T-cell (primary cell): ENCODE results near the gene BCL2A1. TPM values are rescaled to one million over a fixed set of nuclear protein-coding genes. Genes with fewer than 3 reads are reported as not detected.
A peak's percentile ranks its signal among the peaks of the same experiment; 100 is the strongest.
"Not testable (repeated sequence)": the region's sequence is repeated elsewhere in the genome, so short reads cannot be mapped to it uniquely, and the experiment has no call there.

Experiments used
- ATAC-seq, 4 experiments: fragments of 200-7000 bp in 3 of 4; fragments of 150-1000 bp in 1 of 4; cut with Tn5 transposase; replicated peaks in 1 of 4; 1 replicate in 3 of 4; 2 replicates in 1 of 4; pipeline ENCODE4 v1.10.0; 2021; ENCODE audit warnings: moderate library complexity in 3 of 4, mild to moderate bottlenecking in 2 of 4, moderate number of reproducible peaks in 1 of 4
- CTCF ChIA-PET, 2 donors: fragments of 300-600 bp; sonication (Branson Sonifier 250); formaldehyde crosslinking; loops; one replicate each; lab custom pipeline; 2022; ENCODE audit warnings: antibody characterized with exemption in 2 of 2; lab: Charles Lee
- POLR2A ChIA-PET, 2 donors: fragments of 300-600 bp; sonication (Branson Sonifier 250); formaldehyde crosslinking; loops; one replicate each; lab custom pipeline; 2022; ENCODE audit warnings: antibody characterized with exemption in 2 of 2; lab: Charles Lee
- DNase-seq, 35 experiments: peaks; one replicate each; pipeline versions ENCODE4 v3.0.0 to v3.0.0-alpha.2; 2013 to 2023
- H3K27ac ChIP-seq: one replicate; pipeline ENCODE4 v1.5.1; 2013; ENCODE audit warnings: low read length
- H3K27me3 ChIP-seq, 2 experiments: replicated peaks in 1 of 2; 1 replicate in 1 of 2; 2 replicates in 1 of 2; pipeline versions ENCODE4 v1.6.1 to v1.7.0; 2013; ENCODE audit warnings: low read length in 1 of 2, mixed read lengths in 1 of 2; ENCODE audit not compliant: control insufficient read depth in 2 of 2, insufficient read depth in 2 of 2; ENCODE audit errors: extremely low read depth in 1 of 2
- H3K36me3 ChIP-seq, 2 donors: 1 replicate in 1 of 2; 2 replicates in 1 of 2; pipeline versions ENCODE4 v1.6.1 to v1.7.0; 2013; ENCODE audit warnings: low read length in 1 of 2; ENCODE audit not compliant: control insufficient read depth in 2 of 2, insufficient read depth in 1 of 2; ENCODE audit errors: extremely low read depth in 1 of 2
- H3K4me1 ChIP-seq, 2 experiments: 1 replicate in 1 of 2; 2 replicates in 1 of 2; pipeline versions ENCODE4 v1.6.1 to v1.7.0; 2013; ENCODE audit warnings: low read length in 2 of 2, mixed read lengths in 1 of 2; ENCODE audit not compliant: insufficient read depth in 2 of 2, control insufficient read depth in 1 of 2; ENCODE audit errors: extremely low read depth in 1 of 2
- H3K4me3 ChIP-seq, 2 donors: 1 replicate in 1 of 2; 2 replicates in 1 of 2; pipeline versions ENCODE4 v1.5.1 to v1.7.0; 2013; ENCODE audit warnings: mild to moderate bottlenecking in 2 of 2, low read length in 1 of 2, moderate library complexity in 1 of 2; ENCODE audit not compliant: control insufficient read depth in 1 of 2; ENCODE audit errors: extremely low read depth in 1 of 2
- H3K9me3 ChIP-seq: 2 replicates; pipeline ENCODE4 v1.7.0; 2013
- H3K27ac Mint-ChIP-seq, 2 donors: one replicate each; pipeline ENCODE4 v1.8.0; 2020 to 2021; ENCODE audit warnings: mild to moderate bottlenecking in 2 of 2, mixed read lengths in 2 of 2
- H3K27me3 Mint-ChIP-seq, 2 donors: one replicate each; pipeline ENCODE4 v1.8.0; 2021 to 2022; ENCODE audit warnings: mixed read lengths in 2 of 2
- H3K36me3 Mint-ChIP-seq: one replicate; pipeline ENCODE4 v1.8.0; 2021; ENCODE audit warnings: mixed read lengths
- H3K4me1 Mint-ChIP-seq, 3 donors: one replicate each; pipeline ENCODE4 v1.8.0; 2020 to 2022; ENCODE audit warnings: mixed read lengths in 3 of 3, mild to moderate bottlenecking in 1 of 3
- H3K4me3 Mint-ChIP-seq, 3 donors: one replicate each; pipeline ENCODE4 v1.8.0; 2020 to 2022; ENCODE audit warnings: mild to moderate bottlenecking in 3 of 3, mixed read lengths in 3 of 3, moderate library complexity in 3 of 3
- H3K9me3 Mint-ChIP-seq, 3 donors: one replicate each; pipeline ENCODE4 v1.8.0; 2020 to 2022; ENCODE audit warnings: mixed read lengths in 3 of 3
- WGBS: methylation state at CpG from one replicate; pipeline ENCODE4 v1.1.5; 2013; ENCODE audit warnings: missing lambda C conversion rate; ENCODE audit not compliant: insufficient coverage; 5-methylcytosine and 5-hydroxymethylcytosine counted together
- total RNA-seq, 35 experiments: library from RNA in 6 of 35; stranded (reverse) in 6 of 35; fragments of 120-200 nt in 1 of 35; gene quantifications; one replicate each; pipeline versions ENCODE4 v1.2.1 to v1.2.4 and lab custom pipeline; 2013 to 2026

Gene BCL2A1
- total RNA-seq, 5 donors from 2014 or later (not counting 1 experiment from before 2014, with no cell fraction given) = 10.6 to 26.2 (median 13.6) TPM

DNA sequence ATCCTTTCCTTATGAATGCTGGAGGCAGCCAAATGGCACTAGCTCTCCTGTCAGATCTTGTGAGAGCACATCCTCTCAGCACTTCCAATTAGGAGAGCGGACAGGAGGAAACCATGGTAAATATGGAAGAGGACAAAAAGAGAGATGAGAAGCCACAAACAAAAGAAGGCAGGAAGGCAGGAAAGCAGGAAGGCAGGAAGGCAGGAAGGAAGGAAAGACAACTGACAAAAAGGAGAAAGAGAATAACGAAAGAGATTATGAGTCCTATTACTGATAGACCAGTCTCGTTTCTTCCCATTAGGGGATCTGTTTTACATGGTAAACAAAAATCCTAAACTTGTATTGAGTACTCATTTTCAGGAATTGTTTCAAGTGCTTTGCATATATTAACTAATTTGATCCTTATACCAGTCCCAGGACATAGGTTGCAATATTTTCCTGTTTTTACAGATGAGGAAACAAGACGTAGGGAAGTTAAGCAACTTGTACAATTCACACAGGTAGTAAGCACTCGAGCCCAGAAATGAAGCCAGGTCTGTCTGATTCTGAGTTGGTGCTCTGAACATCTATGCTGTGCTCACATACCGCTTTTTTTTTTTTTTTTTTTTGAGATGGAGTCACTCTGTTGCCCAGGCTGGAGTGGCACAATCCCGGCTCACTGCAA, 4.2 kb downstream of the BCL2A1 start:
- CTCF ChIA-PET = interaction anchor here in 1 of 2 donors (1.0 to 1.5 kb wide), 3 partner anchors 36 to 71 kb away, joined by 3 to 6 read pairs (median 5); no protein-coding TSS in a partner anchor

DNA sequence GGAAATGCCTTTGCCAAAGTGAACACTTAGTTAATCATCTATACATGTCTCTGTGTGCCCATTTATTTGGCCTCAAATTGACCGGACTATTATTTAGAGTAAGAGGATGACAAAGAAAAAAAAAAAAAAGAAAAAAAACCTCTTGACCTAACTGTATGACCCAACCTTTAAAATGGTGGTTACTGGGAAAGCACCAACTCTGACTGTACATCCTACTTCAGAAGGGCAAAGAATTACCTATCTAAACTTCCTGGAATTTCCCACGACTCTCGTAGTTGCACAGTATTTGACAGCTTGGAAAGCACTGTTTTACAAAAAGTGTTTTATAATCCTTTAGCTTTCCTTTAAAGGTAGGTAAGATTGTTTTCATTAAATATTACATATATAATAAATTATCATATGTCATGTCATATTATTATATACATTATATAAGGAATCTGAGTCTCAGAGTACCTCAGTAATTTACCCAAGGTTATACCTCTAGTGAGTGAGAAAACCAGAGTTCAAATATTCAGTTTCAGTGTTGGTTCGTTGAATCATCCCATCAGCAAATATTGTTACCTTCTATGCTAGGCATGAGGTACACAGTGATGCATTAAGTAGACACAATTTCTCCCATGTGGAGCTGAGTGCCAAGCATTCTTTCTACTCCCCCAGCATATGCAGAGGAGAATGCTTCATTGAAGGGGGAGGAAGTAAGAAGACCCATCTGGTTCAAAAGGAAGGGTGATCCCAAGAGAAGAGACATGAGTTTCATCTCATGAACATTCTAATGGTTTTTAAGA, 5.0 kb downstream of the BCL2A1 start:
- peaks cover 23 to 27% of the 10 kb centered on the region in 2 experiments for H3K4me1 ChIP-seq
- H3K4me3 ChIP-seq = no peak overlapping the region
- ChIA-PET CTCF (interaction anchor here in 1 of 2 donors (1.0 kb wide), 1 partner anchor 35 kb away, joined by 5 read pairs; no protein-coding TSS in a partner anchor), POLR2A (no interaction called here)
- H3K27ac Mint-ChIP-seq = peak overlapping the region; percentile 92 to 97
- H3K36me3 Mint-ChIP-seq = peaks cover 14% of the 10 kb centered on the region
- no peaks in the 10 kb centered on the region for H3K27me3 Mint-ChIP-seq
- DNase-seq = peak in 1 of 35 experiments; percentile 66
- ATAC-seq = peak in 1 of 4 experiments; percentile 48
- H3K27ac ChIP-seq = peak overlapping the region; percentile 77
- H3K27me3 ChIP-seq = no peaks in the 10 kb centered on the region
- no peaks in the 10 kb centered on the region for H3K36me3 ChIP-seq
- H3K9me3 ChIP-seq = no peaks in the 10 kb centered on the region
- H3K9me3 Mint-ChIP-seq = no peaks in the 10 kb centered on the region
- no CpG with 5 or more reads among the region's 4 CpGs for WGBS
- H3K4me3 Mint-ChIP-seq = peak overlapping the region; percentile 56 to 92 (median 80)
- H3K4me1 Mint-ChIP-seq = peaks cover 54 to 60% (median 57%) of the 10 kb centered on the region in 3 donors

More for the DNA sequence above, 4.2 kb downstream of the BCL2A1 start:
- Histone ChIP-seq H3K4me1 (peaks cover 27 to 28% of the 10 kb centered on the region in 2 experiments), H3K36me3 (no peaks in the 10 kb centered on the region), H3K27ac (peak overlapping the region; percentile 77), H3K4me3 (no peak overlapping the region), H3K27me3 (no peaks in the 10 kb centered on the region), H3K9me3 (no peaks in the 10 kb centered on the region)
- 64% methylated on average over 3 of the region's 7 CpGs for WGBS
- ATAC-seq (no peak), DNase-seq (no peak)
- POLR2A ChIA-PET = no interaction called here
- peak overlapping the region; percentile 92 to 97 for H3K27ac Mint-ChIP-seq
- no peaks in the 10 kb centered on the region for H3K27me3 Mint-ChIP-seq
- H3K36me3 Mint-ChIP-seq = peaks cover 14% of the 10 kb centered on the region
- H3K9me3 Mint-ChIP-seq = peaks cover 0 to 4% (median 0%) of the 10 kb centered on the region in 3 donors
- peaks cover 61 to 68% (median 65%) of the 10 kb centered on the region in 3 donors for H3K4me1 Mint-ChIP-seq
- H3K4me3 Mint-ChIP-seq = peak overlapping the region; percentile 56 to 92 (median 80)

DNA sequence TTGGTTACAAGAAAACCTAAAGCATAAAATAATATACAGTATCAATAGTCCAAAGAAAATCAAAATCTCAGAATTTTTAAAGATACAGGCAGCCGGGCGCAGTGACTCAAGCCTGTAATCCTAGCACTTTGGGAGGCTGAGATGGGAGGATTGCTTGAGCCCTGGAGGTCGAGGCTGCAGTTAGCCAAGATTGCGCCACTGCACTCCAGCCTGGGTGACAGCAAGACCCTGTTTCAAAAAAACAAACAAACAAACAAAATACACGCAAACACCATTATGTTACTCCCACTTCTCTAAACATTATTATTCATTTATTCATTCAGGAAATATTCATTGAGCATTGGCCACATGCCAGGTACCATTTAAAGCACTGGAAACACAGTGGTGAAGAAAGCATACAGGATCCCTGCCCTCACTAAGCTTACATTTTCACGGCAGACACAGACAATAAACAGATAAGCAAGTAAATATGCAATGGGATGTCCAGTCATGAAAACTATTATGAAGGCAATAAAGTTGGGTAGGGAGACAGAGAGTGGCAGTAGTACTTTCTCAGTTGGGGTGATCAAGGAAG, 6.7 kb downstream of the BCL2A1 start:
- no peak for DNase-seq
- no peaks in the 10 kb centered on the region for H3K27me3 Mint-ChIP-seq
- ChIA-PET CTCF (no interaction called here), POLR2A (no interaction called here)
- H3K4me3 Mint-ChIP-seq = no peak overlapping the region
- Histone ChIP-seq H3K4me3 (no peak overlapping the region), H3K27me3 (no peaks in the 10 kb centered on the region), H3K36me3 (peaks cover 0 to 7% of the 10 kb centered on the region in 2 donors), H3K27ac (no peak overlapping the region), H3K9me3 (no peaks in the 10 kb centered on the region), H3K4me1 (peaks cover 13 to 24% of the 10 kb centered on the region in 2 experiments)
- peaks cover 49 to 52% (median 49%) of the 10 kb centered on the region in 3 donors for H3K4me1 Mint-ChIP-seq
- H3K9me3 Mint-ChIP-seq = no peaks in the 10 kb centered on the region
- H3K27ac Mint-ChIP-seq = peak overlapping the region in 1 of 2 donors; percentile 9
- H3K36me3 Mint-ChIP-seq = peaks cover 22% of the 10 kb centered on the region
- WGBS = 96% methylated on average over 2 of the region's 6 CpGs
- ATAC-seq = no peak

- DNase-seq, H3K36me3 ChIP-seq, ATAC-seq, POLR2A ChIA-PET, H3K27ac ChIP-seq, H3K27ac Mint-ChIP-seq, H3K4me3 ChIP-seq, H3K9me3 Mint-ChIP-seq, H3K4me3 Mint-ChIP-seq, H3K9me3 ChIP-seq, H3K27me3 ChIP-seq, CTCF ChIA-PET, H3K27me3 Mint-ChIP-seq: not testable (repeated sequence)
- Mint-ChIP-seq H3K36me3 (peaks cover 22% of the 10 kb centered on the region), H3K4me1 (peaks cover 37 to 45% (median 38%) of the 10 kb centered on the region in 3 donors)
- 100% methylated on average over 4 of the region's 11 CpGs for WGBS
- peaks cover 7 to 15% of the 10 kb centered on the region in 2 experiments for H3K4me1 ChIP-seq
These were observed 8.1 kb downstream of the BCL2A1 start for GRCh38 chr15:79962921-79963320.

GRCh38 chr15:79962178-79962577, 8.8 kb downstream of the BCL2A1 start:
- H3K4me3 Mint-ChIP-seq = no peak overlapping the region
- Histone ChIP-seq H3K4me3 (no peak overlapping the region), H3K36me3 (peaks cover 0 to 7% of the 10 kb centered on the region in 2 donors), H3K4me1 (peaks cover 2 to 8% of the 10 kb centered on the region in 2 experiments), H3K27ac (no peak overlapping the region), H3K9me3 (no peaks in the 10 kb centered on the region), H3K27me3 (no peaks in the 10 kb centered on the region)
- peaks cover 22% of the 10 kb centered on the region for H3K36me3 Mint-ChIP-seq
- H3K27me3 Mint-ChIP-seq = no peaks in the 10 kb centered on the region
- no peaks in the 10 kb centered on the region for H3K9me3 Mint-ChIP-seq
- ChIA-PET CTCF (interaction anchor here in 1 of 2 donors (0.6 kb wide), 1 partner anchor 37 kb away, joined by 13 read pairs; no protein-coding TSS in a partner anchor), POLR2A (no interaction called here)
- DNase-seq = no peak
- no peak for ATAC-seq
- WGBS = 67% methylated on average over 5 of the region's 6 CpGs
- peaks cover 30 to 38% (median 30%) of the 10 kb centered on the region in 3 donors for H3K4me1 Mint-ChIP-seq
- H3K27ac Mint-ChIP-seq = no peak overlapping the region
